ENCODE results near the gene GLS2.
"Not testable (repeated sequence)": the region's sequence is repeated elsewhere in the genome, so short reads cannot be mapped to it uniquely, and the experiment has no call there.

Gene GLS2

GRCh38 chr12:56521590-56522371, 33.8 kb upstream of the GLS2 start, which contains the start of gene RBMS2:
Gene RBMS2 (plus strand): TSS chr12:56521820. CDS start chr12:56522024, 204 bp downstream.
- peak; percentile 95 for DNase-seq (ENCODE audit: low read depth, low spot score)
- peak within 1 kb of the TSS; percentile 86 for H3K4me3 ChIP-seq (ENCODE audit: low read depth, low read length)
- TF ChIP-seq CTCF (IDR thresholded peaks at IDR 0.05; ENCODE audit: low read depth, low read length) = no peak
- in situ Hi-C loops (cut with HindIII; ENCODE audit: low sequenced_read_pairs) = no loop called here

- in situ Hi-C loops (cut with HindIII; ENCODE audit: low sequenced_read_pairs) = no loop called here
- no peak for TF ChIP-seq CTCF (IDR thresholded peaks at IDR 0.05; ENCODE audit: low read depth, low read length)
- peak overlapping the region; percentile 86 for H3K4me3 ChIP-seq (ENCODE audit: low read depth, low read length)
- DNase-seq (ENCODE audit: low read depth, low spot score) = no peak
Measured at GRCh38 chr12:56521209-56521589, 33.2 kb upstream of the GLS2 start.

- peak; percentile 16 for DNase-seq (ENCODE audit: low read depth, low spot score)
- in situ Hi-C loops (cut with HindIII; ENCODE audit: low sequenced_read_pairs) = no loop called here
- H3K4me3 ChIP-seq (ENCODE audit: low read depth, low read length) = no peak overlapping the region
- TF ChIP-seq CTCF (IDR thresholded peaks at IDR 0.05; ENCODE audit: low read depth, low read length) = no peak
Measured at GRCh38 chr12:56520506-56520905, 32.5 kb upstream of the GLS2 start.

GRCh38 chr12:56520048-56520447, 32.1 kb upstream of the GLS2 start:
- no peak overlapping the region for H3K4me3 ChIP-seq (ENCODE audit: low read depth, low read length)
- no peak for TF ChIP-seq CTCF (IDR thresholded peaks at IDR 0.05; ENCODE audit: low read depth, low read length)
- no peak for DNase-seq (ENCODE audit: low read depth, low spot score)
- in situ Hi-C loops (cut with HindIII; ENCODE audit: low sequenced_read_pairs) = no loop called here

- no peak overlapping the region for H3K4me3 ChIP-seq (ENCODE audit: low read depth, low read length)
- no peak for TF ChIP-seq CTCF (IDR thresholded peaks at IDR 0.05; ENCODE audit: low read depth, low read length)
- peak; percentile 28 for DNase-seq (ENCODE audit: low read depth, low spot score)
- in situ Hi-C loops (cut with HindIII; ENCODE audit: low sequenced_read_pairs) = no loop called here
Measured at GRCh38 chr12:56518570-56518969, 30.6 kb upstream of the GLS2 start.

GRCh38 chr12:56517854-56518253, 29.9 kb upstream of the GLS2 start:
- DNase-seq (ENCODE audit: low read depth, low spot score) = no peak
- in situ Hi-C loops (cut with HindIII; ENCODE audit: low sequenced_read_pairs) = no loop called here
- no peak overlapping the region for H3K4me3 ChIP-seq (ENCODE audit: low read depth, low read length)
- no peak for TF ChIP-seq CTCF (IDR thresholded peaks at IDR 0.05; ENCODE audit: low read depth, low read length)

- DNase-seq (ENCODE audit: low read depth, low spot score); in situ Hi-C loops (cut with HindIII; ENCODE audit: low sequenced_read_pairs); H3K4me3 ChIP-seq (ENCODE audit: low read depth, low read length): not testable (repeated sequence)
Measured at GRCh38 chr12:56514014-56514318, 26.0 kb upstream of the GLS2 start.
